Endothelial cell of umbilical vein (primary cell): Measurements from ENCODE around the gene MAPKBP1. TPM values are rescaled to one million over a fixed set of nuclear protein-coding genes. Genes with fewer than 3 reads are reported as not detected.

Source experiments
- BruUV-seq: library from RNA; stranded (reverse); fragments of 400-500 nt; replicated peaks from 2 replicates; lab custom pipeline; 2021; lab: Mats Ljungman, UMichigan
- CTCF ChIA-PET: fragments of 300-600, 350-600 bp; sonication (Branson Sonifier 250); formaldehyde crosslinking; loops from one replicate; lab custom pipeline; 2021; ENCODE audit warnings: antibody characterized with exemption, inconsistent platforms; lab: Charles Lee
- POLR2A ChIA-PET: fragments of 300-600, 350-600 bp; sonication (Branson Sonifier 250); formaldehyde crosslinking; loops from one replicate; lab custom pipeline; 2021; ENCODE audit warnings: antibody characterized with exemption, inconsistent platforms; lab: Charles Lee
- DNase-seq: peaks from one replicate; pipeline ENCODE4 v3.0.0-alpha.2; 2011; ENCODE audit warnings: low read depth, low spot score
- FAIRE-seq: peaks from 2 replicates; lab custom pipeline; 2011; peaks lifted over from hg19 to GRCh38; lab: Jason Lieb, UNC
- H2AFZ ChIP-seq: 2 replicates; pipeline ENCODE4 v1.6.0; 2012; ENCODE audit warnings: low read depth, low read length, control low read depth, inconsistent platforms
- H3K27ac ChIP-seq: 2 replicates; pipeline ENCODE4 v1.5.1; 2011; ENCODE audit warnings: low read depth, mild to moderate bottlenecking, control low read depth, low read length, moderate library complexity; ENCODE audit not compliant: insufficient read depth
- H3K27me3 ChIP-seq, 2 experiments: 2 replicates each; pipeline versions ENCODE4 v1.6.0 to v1.6.1; 2011; ENCODE audit warnings: low read length in 2 of 2, mixed read lengths in 1 of 2; ENCODE audit not compliant: control insufficient read depth in 2 of 2, insufficient read depth in 2 of 2
- H3K36me3 ChIP-seq, 2 experiments: 2 replicates in 1 of 2; 3 replicates in 1 of 2; pipeline ENCODE4 v1.5.1; 2011; ENCODE audit warnings: low read length in 2 of 2, mild to moderate bottlenecking in 1 of 2, moderate library complexity in 1 of 2; ENCODE audit not compliant: control insufficient read depth in 2 of 2, insufficient read depth in 2 of 2; ENCODE audit errors: extremely low read depth in 1 of 2
- H3K4me1 ChIP-seq: 3 replicates; pipeline ENCODE4 v1.5.1; 2011; ENCODE audit warnings: mild to moderate bottlenecking, low read length; ENCODE audit not compliant: control insufficient read depth, insufficient read depth; ENCODE audit errors: extremely low read depth
- H3K4me2 ChIP-seq: 2 replicates; pipeline ENCODE4 v1.6.1; 2011; ENCODE audit warnings: low read length, control low read depth, mixed read lengths; ENCODE audit not compliant: insufficient read depth
- H3K4me3 ChIP-seq, 3 experiments: fragments of 200-600 bp in 1 of 3; sonication (generic), shearing (Covaris generic) in 1 of 3; replicated peaks in 1 of 3; 2 replicates each; pipeline ENCODE4 v1.5.1; 2011 to 2016; ENCODE audit warnings: control low read depth in 3 of 3, low read length in 3 of 3, mild to moderate bottlenecking in 2 of 3, inconsistent platforms in 1 of 3, low read depth in 1 of 3, moderate library complexity in 1 of 3; ENCODE audit not compliant: insufficient read depth in 1 of 3
- H3K79me2 ChIP-seq: 2 replicates; pipeline ENCODE4 v1.6.0; 2012; ENCODE audit warnings: low read length, inconsistent platforms; ENCODE audit not compliant: control insufficient read depth, insufficient read depth
- H3K9ac ChIP-seq: replicated peaks from 2 replicates; pipeline ENCODE3; 2011; ENCODE audit warnings: low read length, control low read depth; ENCODE audit not compliant: insufficient read depth; ENCODE audit errors: extremely low read depth
- H3K9me1 ChIP-seq: replicated peaks from 3 replicates; pipeline ENCODE4 v1.6.0; 2011; ENCODE audit warnings: mild to moderate bottlenecking, low read length; ENCODE audit not compliant: control insufficient read depth, insufficient read depth; ENCODE audit errors: extremely low read depth
- H3K9me3 ChIP-seq: replicated peaks from 2 replicates; pipeline ENCODE4 v1.5.1; 2012; ENCODE audit warnings: low read length, inconsistent platforms; ENCODE audit not compliant: control insufficient read depth, insufficient read depth
- H4K20me1 ChIP-seq: replicated peaks from 2 replicates; pipeline ENCODE3; 2011; ENCODE audit warnings: mild to moderate bottlenecking, low read length; ENCODE audit not compliant: control insufficient read depth, insufficient read depth; ENCODE audit errors: extremely low read depth
- CTCF ChIP-seq, 2 donors: IDR thresholded peaks; 1 replicate in 1 of 2; 2 replicates in 1 of 2; pipeline ENCODE4 v1.5.1; 2011; ENCODE audit warnings: low read length in 2 of 2, mild to moderate bottlenecking in 2 of 2, moderate library complexity in 2 of 2, control low read depth in 1 of 2, inconsistent platforms in 1 of 2, low read depth in 1 of 2; ENCODE audit not compliant: insufficient read depth in 1 of 2; ENCODE audit errors: extremely low read depth in 1 of 2
- EZH2 ChIP-seq: IDR thresholded peaks from 2 replicates; pipeline ENCODE4 v1.6.1; 2012; ENCODE audit warnings: borderline replicate concordance, low read depth, mild to moderate bottlenecking, moderate library complexity, low read length, inconsistent platforms; ENCODE audit not compliant: severe bottlenecking
- FOS ChIP-seq: IDR thresholded peaks from 2 replicates; pipeline ENCODE4 v1.6.1; 2011; ENCODE audit warnings: mild to moderate bottlenecking, low read length, moderate library complexity, borderline replicate concordance; ENCODE audit not compliant: insufficient read depth
- GATA2 ChIP-seq: IDR thresholded peaks from 2 replicates; pipeline ENCODE4 v1.7.0; 2011; ENCODE audit warnings: low read depth, mild to moderate bottlenecking, moderate library complexity, mixed read lengths, low read length; ENCODE audit not compliant: insufficient read length, insufficient read depth
- JUN ChIP-seq: IDR thresholded peaks from 2 replicates; pipeline ENCODE4 v1.6.1; 2011; ENCODE audit warnings: borderline replicate concordance, low read depth; ENCODE audit not compliant: insufficient read length, insufficient read depth
- MAX ChIP-seq: IDR thresholded peaks from 2 replicates; pipeline ENCODE4 v1.6.1; 2011; ENCODE audit not compliant: insufficient read depth, insufficient read length
- MYC ChIP-seq: IDR thresholded peaks from one replicate; pipeline ENCODE4 v1.6.1; 2011; ENCODE audit warnings: mild to moderate bottlenecking, low read depth, low read length
- POLR2A ChIP-seq: IDR thresholded peaks from 2 replicates; pipeline ENCODE4 v1.6.1; 2012; ENCODE audit warnings: low read depth, mild to moderate bottlenecking, control low read depth, low read length
- POLR2AphosphoS5 ChIP-seq: IDR thresholded peaks from 2 replicates; pipeline ENCODE4 v1.6.1; 2012; ENCODE audit warnings: low read depth, mild to moderate bottlenecking, control low read depth, low read length, moderate library complexity; ENCODE audit not compliant: insufficient read depth
- dilution Hi-C: fragments of 300-500 bp; cut with MboI; formaldehyde crosslinking; loops from one replicate; pipeline ENCODE4 v1.15.0; 2019; ENCODE audit warnings: low sequenced_read_pairs; ENCODE audit not compliant: extremely low pct_ligation_motif_present
- intact Hi-C: fragments of 100-400 bp; cut with micrococcal nuclease; formaldehyde crosslinking; loops from one replicate; pipeline ENCODE4 v1.10.0; 2022
- polyA plus RNA-seq, 4 experiments: library from polyadenylated mRNA; depleted of rRNA in 3 of 4; stranded (reverse) in 3 of 4; unstranded in 1 of 4; fragments of >200 nt; gene quantifications; 2 replicates each; pipeline versions ENCODE4 v1.2.1 to v1.2.3, GENCODE V29; 2011 to 2012; ENCODE audit warnings: missing spikeins in 1 of 4
- total RNA-seq: library from RNA; stranded (reverse); gene quantifications from 2 replicates; pipeline ENCODE4 v1.2.3, GENCODE V29; 2021

Gene MAPKBP1
- total and polyA plus RNA-seq, 2 donors (not counting 3 experiments of a cell fraction or from before 2014, with no cell fraction given): 12.3 to 55.8 TPM

DNA sequence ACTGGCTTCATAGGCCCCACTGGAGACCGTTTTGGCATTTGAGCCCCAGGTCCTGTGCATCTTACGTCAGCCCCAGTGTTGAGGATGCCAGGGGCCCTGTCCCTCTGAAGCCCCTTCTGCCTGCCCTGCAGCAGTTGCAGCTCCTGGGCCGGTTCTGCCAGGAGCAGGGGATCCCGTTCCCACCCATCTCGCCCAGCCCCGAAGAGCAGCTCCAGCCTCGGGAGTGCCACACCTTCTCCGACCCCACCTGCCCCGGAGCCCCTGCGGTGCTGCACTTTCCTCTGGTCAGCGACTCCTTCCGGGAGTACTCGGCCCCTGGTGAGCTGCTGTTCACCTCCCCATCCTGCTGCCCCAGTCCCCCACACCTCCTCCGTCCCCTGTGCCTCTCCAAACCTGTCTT, 72.9 kb downstream of the MAPKBP1 start:
- Histone ChIP-seq H4K20me1 (no peaks in the 10 kb centered on the region), H2AFZ (no peak overlapping the region), H3K4me1 (no peaks in the 10 kb centered on the region), H3K4me2 (no peak overlapping the region), H3K9me3 (no peaks in the 10 kb centered on the region), H3K27me3 (no peaks in the 10 kb centered on the region), H3K9me1 (no peaks in the 10 kb centered on the region), H3K4me3 (no peak overlapping the region), H3K9ac (no peak overlapping the region), H3K36me3 (peaks cover 6 to 30% of the 10 kb centered on the region in 2 experiments), H3K27ac (no peak overlapping the region), H3K79me2 (no peaks in the 10 kb centered on the region)
- CTCF ChIA-PET: interaction anchor here (1.3 to 1.5 kb wide), 3 partner anchors 11 to 74 kb away, joined by 3 to 4 read pairs (median 3); no protein-coding TSS in a partner anchor
- no peak for DNase-seq
- dilution Hi-C loops (no loop called here), intact Hi-C loops (no loop called here)
- no peak for TF ChIP-seq MAX
- no peak for TF ChIP-seq GATA2
- no peak for TF ChIP-seq POLR2A
- no peak for TF ChIP-seq JUN
- no peak for TF ChIP-seq CTCF (IDR thresholded peaks at IDR 0.05; ENCODE audit: extremely low read depth in 1 of 2, insufficient read depth in 1 of 2, low read depth in 1 of 2, low read length in 2 of 2)
- TF ChIP-seq FOS: no peak
- TF ChIP-seq POLR2AphosphoS5: no peak
- TF ChIP-seq MYC: no peak
- no peak for TF ChIP-seq EZH2
- POLR2A ChIA-PET: no interaction called here
- no TSS peak for BruUV-seq
- FAIRE-seq: no peak
